ENCODE results near the gene GRK1. TPM values are rescaled to one million over a fixed set of nuclear protein-coding genes. Genes with fewer than 3 reads are reported as not detected.

GRK1 gene
- total RNA-seq, 2 experiments from 2014 or later, result 0.07 to 0.09 TPM

DNA sequence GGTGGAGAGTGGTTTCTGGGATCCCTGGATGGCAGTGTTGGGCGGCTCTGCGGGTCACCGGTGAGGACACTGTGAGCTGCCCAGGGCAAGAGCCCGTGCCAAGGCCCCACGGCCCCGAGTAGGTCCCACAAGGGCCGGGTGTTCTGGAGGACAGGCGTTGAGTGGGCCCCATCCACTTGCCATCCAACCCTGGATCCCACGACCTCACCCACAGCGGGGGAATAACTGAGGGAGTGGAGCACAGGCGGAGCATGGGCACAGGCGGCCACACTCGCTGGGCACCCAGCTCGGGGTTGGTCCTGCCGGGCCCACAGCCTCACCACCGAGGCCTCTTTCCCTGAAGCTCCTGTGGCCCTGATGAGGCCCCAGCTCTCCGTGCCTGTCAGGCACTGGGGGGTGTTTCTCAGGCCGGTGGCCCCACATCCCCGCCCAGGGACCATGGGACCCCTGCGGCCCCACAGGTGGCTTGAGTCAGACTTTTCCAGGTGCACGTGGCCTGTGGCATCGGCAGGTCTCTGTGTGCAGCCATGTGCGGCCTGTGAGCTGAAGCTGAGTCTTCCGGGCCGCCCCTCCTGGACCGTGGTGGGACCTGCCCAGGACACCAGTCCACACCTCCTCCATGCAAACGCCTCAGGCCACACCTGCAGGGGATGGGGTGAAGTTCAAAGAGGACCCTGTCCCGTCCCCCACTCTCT is 108.6 kb downstream of the GRK1 start:
- Mint-ChIP-seq H3K36me3 (ENCODE audit: low read depth) (no peaks in the 10 kb centered on the region), H3K4me3 (no peak overlapping the region), H3K27ac (no peak overlapping the region), H3K9me3 (peaks cover 11% of the 10 kb centered on the region), H3K4me1 (ENCODE audit: low read depth) (peaks cover 11% of the 10 kb centered on the region), H3K27me3 (peaks cover 15% of the 10 kb centered on the region)
- ChIA-PET POLR2A (no interaction called here), CTCF (no interaction called here)
- ATAC-seq (no peak), DNase-seq (no peak)
- intact Hi-C loops (cut with micrococcal nuclease), result no loop called here
- TF ChIP-seq, protein P1, sequence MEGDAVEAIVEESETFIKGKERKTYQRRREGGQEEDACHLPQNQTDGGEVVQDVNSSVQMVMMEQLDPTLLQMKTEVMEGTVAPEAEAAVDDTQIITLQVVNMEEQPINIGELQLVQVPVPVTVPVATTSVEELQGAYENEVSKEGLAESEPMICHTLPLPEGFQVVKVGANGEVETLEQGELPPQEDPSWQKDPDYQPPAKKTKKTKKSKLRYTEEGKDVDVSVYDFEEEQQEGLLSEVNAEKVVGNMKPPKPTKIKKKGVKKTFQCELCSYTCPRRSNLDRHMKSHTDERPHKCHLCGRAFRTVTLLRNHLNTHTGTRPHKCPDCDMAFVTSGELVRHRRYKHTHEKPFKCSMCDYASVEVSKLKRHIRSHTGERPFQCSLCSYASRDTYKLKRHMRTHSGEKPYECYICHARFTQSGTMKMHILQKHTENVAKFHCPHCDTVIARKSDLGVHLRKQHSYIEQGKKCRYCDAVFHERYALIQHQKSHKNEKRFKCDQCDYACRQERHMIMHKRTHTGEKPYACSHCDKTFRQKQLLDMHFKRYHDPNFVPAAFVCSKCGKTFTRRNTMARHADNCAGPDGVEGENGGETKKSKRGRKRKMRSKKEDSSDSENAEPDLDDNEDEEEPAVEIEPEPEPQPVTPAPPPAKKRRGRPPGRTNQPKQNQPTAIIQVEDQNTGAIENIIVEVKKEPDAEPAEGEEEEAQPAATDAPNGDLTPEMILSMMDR (IDR thresholded peaks at IDR 0.05), result no peak

DNA sequence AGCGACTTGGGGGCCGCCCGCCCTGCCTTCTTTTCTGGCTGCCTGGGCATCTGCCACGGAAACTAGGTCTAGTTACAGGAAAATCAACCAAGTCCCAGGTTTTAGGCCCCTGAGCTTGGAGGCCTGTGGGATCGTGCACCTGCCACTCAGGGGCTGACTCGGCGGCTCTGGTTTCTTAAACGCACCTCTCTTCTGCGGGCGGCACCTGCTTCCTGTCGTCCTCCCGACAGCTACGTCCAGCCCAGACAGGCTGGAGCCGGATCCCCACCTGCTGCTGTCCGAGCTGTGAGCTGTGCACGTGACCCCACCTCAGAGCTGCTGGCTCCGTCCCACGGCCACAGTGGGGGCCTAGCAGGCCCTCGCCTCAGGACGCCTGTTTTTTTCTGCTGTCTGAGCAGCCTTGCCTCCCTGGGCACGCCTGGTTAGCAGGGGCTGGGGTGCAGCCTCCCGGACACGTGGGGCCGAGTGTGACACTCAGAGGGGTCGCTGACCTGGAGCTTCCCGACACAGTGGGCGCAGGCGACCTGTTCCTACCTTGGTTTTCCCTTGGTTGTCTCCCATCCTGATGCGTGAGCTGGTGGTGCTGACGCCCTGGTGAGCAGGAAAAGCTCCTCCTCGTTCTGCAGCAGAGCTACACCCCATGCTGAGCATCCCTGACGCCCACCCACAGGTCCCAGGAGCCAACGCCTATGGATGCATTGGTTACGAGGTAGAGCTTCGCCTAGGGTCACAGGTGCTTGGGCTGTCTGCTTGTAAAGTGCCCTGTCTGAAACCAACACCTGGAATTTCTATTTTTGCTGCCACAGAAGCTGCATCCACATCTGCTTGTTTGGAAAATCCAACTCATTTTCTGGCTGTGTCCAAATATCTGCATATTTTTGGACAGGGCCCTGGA is 109.5 kb downstream of the GRK1 start:
- peaks cover 11% of the 10 kb centered on the region for H3K4me1 Mint-ChIP-seq (ENCODE audit: low read depth)
- CTCF ChIA-PET, result no interaction called here
- TF ChIP-seq, protein P1 (IDR thresholded peaks at IDR 0.05), result no peak
- ATAC-seq (no peak), DNase-seq (no peak)
- peaks cover 11% of the 10 kb centered on the region for H3K9me3 Mint-ChIP-seq
- H3K36me3 Mint-ChIP-seq (ENCODE audit: low read depth), result no peaks in the 10 kb centered on the region
- intact Hi-C loops (cut with micrococcal nuclease), result no loop called here
- no peak overlapping the region for H3K27ac Mint-ChIP-seq
- POLR2A ChIA-PET, result interaction anchor here (1.0 kb wide), 1 partner anchor 197 kb away, joined by 3 read pairs; no protein-coding TSS in a partner anchor
- H3K27me3 Mint-ChIP-seq, result peaks cover 15% of the 10 kb centered on the region
- H3K4me3 Mint-ChIP-seq, result no peak overlapping the region

DNA sequence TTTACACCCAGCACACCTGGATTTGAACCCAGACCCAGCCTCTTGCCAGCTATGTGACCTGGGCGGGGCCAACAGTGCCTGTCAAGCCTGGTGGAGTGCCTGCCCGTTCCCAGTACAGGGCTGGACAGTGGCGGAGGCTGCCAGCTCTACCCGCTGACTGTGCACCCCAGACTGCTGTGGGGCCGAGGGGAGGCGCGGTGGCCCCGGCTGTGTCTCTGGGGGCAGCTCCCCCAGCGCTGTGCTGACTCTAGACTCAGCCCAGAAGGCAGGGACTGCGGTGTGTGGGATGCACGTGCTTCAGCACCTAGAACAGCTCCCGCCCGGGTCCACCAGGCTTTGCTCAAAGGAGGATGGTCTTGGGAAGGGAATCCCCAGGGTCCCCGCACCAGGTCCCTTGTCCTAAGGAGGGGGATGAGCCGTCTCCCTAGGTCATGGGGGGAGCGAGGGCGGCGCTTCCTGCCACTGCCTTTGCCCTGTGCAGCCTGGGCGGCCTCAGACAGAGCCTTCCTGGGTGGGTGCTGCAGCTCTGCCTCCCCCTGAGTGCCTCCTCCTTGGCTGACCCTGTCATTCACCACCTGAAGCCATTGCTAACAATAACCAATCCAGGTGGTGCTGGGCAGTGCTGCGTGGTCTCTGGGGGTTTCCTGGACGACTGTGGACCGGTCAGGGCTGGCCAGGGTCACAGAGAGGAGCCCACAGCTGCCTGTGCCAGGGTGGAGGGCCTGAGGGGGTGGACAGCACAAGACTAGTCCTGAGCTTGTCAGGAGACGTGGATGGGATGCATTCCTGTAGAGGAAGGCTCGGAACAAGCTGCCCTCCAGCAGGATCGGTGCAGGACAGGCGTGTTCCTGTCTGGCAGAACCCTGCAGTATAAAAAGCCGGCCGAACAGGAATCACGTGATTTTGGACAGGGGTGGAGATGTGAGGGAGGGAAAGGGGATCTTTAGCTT is 110.6 kb downstream of the GRK1 start:
- ChIA-PET POLR2A (interaction anchor here (1.0 kb wide), 1 partner anchor 198 kb away, joined by 3 read pairs; no protein-coding TSS in a partner anchor), CTCF (no interaction called here)
- TF ChIP-seq, protein P1 (IDR thresholded peaks at IDR 0.05), result no peak
- peaks cover 15% of the 10 kb centered on the region for H3K27me3 Mint-ChIP-seq
- H3K9me3 Mint-ChIP-seq, result peaks cover 4% of the 10 kb centered on the region
- ATAC-seq, result no peak
- DNase-seq, result no peak
- peaks cover 1% of the 10 kb centered on the region for H3K4me1 Mint-ChIP-seq (ENCODE audit: low read depth)
- no peak overlapping the region for H3K4me3 Mint-ChIP-seq
- intact Hi-C loops (cut with micrococcal nuclease), result no loop called here
- H3K27ac Mint-ChIP-seq, result no peak overlapping the region
- no peaks in the 10 kb centered on the region for H3K36me3 Mint-ChIP-seq (ENCODE audit: low read depth)

DNA sequence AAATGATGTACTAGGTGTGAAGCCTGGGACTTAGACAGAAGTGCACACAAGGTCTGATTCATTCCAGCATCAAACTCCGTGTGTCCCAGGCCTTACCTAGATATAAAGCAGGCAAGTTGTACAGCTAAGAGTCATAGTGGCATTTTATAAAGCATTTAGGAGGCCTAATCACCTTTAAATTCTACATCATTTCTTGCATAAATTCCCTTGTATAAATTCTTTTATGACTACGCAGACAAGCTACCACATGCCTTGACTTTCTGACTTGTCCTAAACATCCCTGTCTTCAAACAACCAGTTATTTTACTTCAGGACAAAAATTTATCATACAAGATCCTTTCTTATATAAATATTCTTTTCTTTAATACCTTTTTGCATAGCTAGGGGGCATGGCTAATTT is 114.6 kb downstream of the GRK1 start:
- ChIA-PET POLR2A (no interaction called here), CTCF (interaction anchor here (0.8 to 1.5 kb wide), 2 partner anchors 8 to 20 kb away, joined by 3 to 4 read pairs; no protein-coding TSS in a partner anchor)
- peaks cover 3% of the 10 kb centered on the region for H3K4me1 Mint-ChIP-seq (ENCODE audit: low read depth)
- DNase-seq (no peak), ATAC-seq (no peak)
- H3K4me3 Mint-ChIP-seq, result no peak overlapping the region
- TF ChIP-seq, protein P1 (IDR thresholded peaks at IDR 0.05), result no peak
- H3K27me3 Mint-ChIP-seq, result peaks cover 21% of the 10 kb centered on the region
- H3K27ac Mint-ChIP-seq, result no peak overlapping the region
- H3K9me3 Mint-ChIP-seq, result no peaks in the 10 kb centered on the region
- H3K36me3 Mint-ChIP-seq (ENCODE audit: low read depth), result no peaks in the 10 kb centered on the region
- intact Hi-C loops (cut with micrococcal nuclease), result no loop called here

Measured in activated CD8-positive, alpha-beta T cell treated with anti-CD3 and anti-CD28 coated beads for 36 hours (primary cell).